Activated CD4-positive, alpha-beta T cell treated with anti-CD3 and anti-CD28 coated beads, Interleukin-2, amount 10 ng/mL, durations not matched to agents 7 days and 5 days (primary cell): ENCODE data around the gene CERS5. TPM values are rescaled to one million over a fixed set of nuclear protein-coding genes. Genes with fewer than 3 reads are reported as not detected.

ENCODE experiments used
- CTCF ChIA-PET: fragments of 350-600 bp; sonication (Branson Sonifier 250); formaldehyde crosslinking; loops from one replicate; lab custom pipeline; 2021; ENCODE audit warnings: antibody characterized with exemption; lab: Charles Lee
- POLR2A ChIA-PET: fragments of 350-600 bp; sonication (Branson Sonifier 250); formaldehyde crosslinking; loops from one replicate; lab custom pipeline; 2021; ENCODE audit warnings: antibody characterized with exemption; lab: Charles Lee
- DNase-seq: peaks from one replicate; pipeline ENCODE4 v3.0.0-alpha.2; 2020
- H3K27ac Mint-ChIP-seq: one replicate; pipeline ENCODE4 v1.8.0; 2021; ENCODE audit warnings: mild to moderate bottlenecking, moderate library complexity, mixed read lengths
- H3K27me3 Mint-ChIP-seq: one replicate; pipeline ENCODE4 v1.8.0; 2021; ENCODE audit warnings: mixed read lengths
- H3K36me3 Mint-ChIP-seq: one replicate; pipeline ENCODE4 v1.8.0; 2021; ENCODE audit warnings: low read depth, mixed read lengths
- H3K4me1 Mint-ChIP-seq: one replicate; pipeline ENCODE4 v1.8.0; 2021; ENCODE audit warnings: mixed read lengths
- H3K4me3 Mint-ChIP-seq: one replicate; pipeline ENCODE4 v1.8.0; 2021; ENCODE audit warnings: mild to moderate bottlenecking, moderate library complexity, mixed read lengths
- H3K9me3 Mint-ChIP-seq: one replicate; pipeline ENCODE4 v1.8.0; 2021; ENCODE audit warnings: mixed read lengths
- total RNA-seq, 2 experiments: library from RNA; stranded (reverse); gene quantifications; one replicate each; pipeline ENCODE4 v1.2.3, GENCODE V29; 2021

The CERS5 gene
- total RNA-seq, 2 experiments from 2014 or later: 49.2 to 59.2 TPM

DNA sequence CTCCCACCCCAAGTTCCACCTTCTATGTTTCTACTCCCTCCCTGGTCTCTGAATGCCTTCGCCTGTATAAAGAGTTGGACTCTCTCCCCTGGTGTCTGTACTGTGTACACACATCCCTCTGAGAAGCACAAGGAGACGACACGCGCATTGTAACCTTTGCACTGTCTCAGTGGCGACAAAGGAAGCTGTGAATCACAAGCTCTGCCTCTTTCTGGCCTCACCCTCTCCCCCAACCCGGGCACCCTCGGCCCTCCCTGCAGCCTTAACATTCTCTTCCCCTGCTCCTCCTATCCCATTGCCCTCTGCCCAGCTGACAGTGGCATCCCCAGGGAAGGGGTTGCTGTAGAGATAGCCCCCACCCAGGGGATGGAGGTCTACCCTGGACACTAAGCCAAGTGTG is 84.5 kb downstream of the CERS5 start:
- Mint-ChIP-seq H3K27ac (no peak overlapping the region), H3K36me3 (peaks cover 7% of the 10 kb centered on the region), H3K4me1 (peaks cover 25% of the 10 kb centered on the region), H3K27me3 (no peaks in the 10 kb centered on the region), H3K9me3 (no peaks in the 10 kb centered on the region), H3K4me3 (no peak overlapping the region)
- POLR2A ChIA-PET: interaction anchor here (0.6 kb wide), 1 partner anchor 627 kb away, joined by 4 read pairs; no protein-coding TSS in a partner anchor
- CTCF ChIA-PET: interaction anchor here (0.5 to 6.0 kb wide), 7 partner anchors 7 to 86 kb away, joined by 3 to 68 read pairs (median 4); partner anchors contain the start of gene COX14
- DNase-seq: no peak

DNA sequence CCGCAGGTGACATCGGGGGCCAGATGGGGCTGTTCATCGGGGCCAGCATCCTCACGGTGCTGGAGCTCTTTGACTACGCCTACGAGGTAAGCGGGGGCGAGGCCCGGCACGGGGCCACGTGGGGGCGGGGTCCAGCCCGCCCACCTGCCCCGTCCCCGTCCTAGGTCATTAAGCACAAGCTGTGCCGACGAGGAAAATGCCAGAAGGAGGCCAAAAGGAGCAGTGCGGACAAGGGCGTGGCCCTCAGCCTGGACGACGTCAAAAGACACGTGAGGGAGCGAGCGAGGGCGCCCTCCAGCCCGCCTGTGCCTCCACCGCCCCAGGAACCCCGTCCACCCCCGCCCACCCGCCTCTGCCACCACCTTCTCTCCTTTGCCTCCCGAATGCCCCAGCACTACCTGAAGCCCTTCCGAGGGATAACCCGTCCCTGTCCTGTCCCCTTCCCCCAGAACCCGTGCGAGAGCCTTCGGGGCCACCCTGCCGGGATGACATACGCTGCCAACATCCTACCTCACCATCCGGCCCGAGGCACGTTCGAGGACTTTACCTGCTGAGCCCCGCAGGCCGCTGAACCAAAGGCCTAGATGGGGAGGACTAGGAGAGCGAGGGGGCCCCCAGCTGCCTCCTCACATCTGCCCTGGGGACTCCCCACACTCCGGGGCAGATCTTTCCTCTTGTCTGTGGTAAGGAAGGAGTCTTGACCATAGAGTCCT is 85.9 kb downstream of the CERS5 start:
- Mint-ChIP-seq H3K9me3 (no peaks in the 10 kb centered on the region), H3K4me3 (no peak overlapping the region), H3K36me3 (no peaks in the 10 kb centered on the region), H3K4me1 (peaks cover 18% of the 10 kb centered on the region), H3K27ac (no peak overlapping the region), H3K27me3 (no peaks in the 10 kb centered on the region)
- ChIA-PET CTCF (interaction anchor here (2.7 to 6.0 kb wide), 2 partner anchors 11 to 30 kb away, joined by 11 to 68 read pairs; partner anchors contain the start of gene COX14), POLR2A (no interaction called here)
- DNase-seq: no peak

DNA sequence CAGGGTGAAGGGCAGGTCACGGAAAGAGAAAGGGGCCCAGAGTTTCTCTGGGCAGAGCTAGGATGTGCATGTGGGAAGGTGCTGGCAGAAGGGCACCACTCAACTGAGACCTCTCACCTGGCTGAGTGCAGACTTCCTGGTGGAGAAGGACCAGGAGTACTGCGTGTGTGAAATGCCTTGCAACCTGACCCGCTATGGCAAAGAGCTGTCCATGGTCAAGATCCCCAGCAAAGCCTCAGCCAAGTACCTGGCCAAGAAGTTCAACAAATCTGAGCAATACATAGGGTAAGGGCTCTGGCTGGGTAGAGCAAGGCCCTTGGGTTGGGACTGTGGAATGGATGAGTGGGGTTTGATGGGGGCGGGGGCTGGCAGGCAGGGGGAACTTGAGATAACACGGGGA is 87.4 kb downstream of the CERS5 start:
- Mint-ChIP-seq H3K4me3 (no peak overlapping the region), H3K36me3 (no peaks in the 10 kb centered on the region), H3K27ac (no peak overlapping the region), H3K27me3 (no peaks in the 10 kb centered on the region), H3K4me1 (peaks cover 10% of the 10 kb centered on the region), H3K9me3 (no peaks in the 10 kb centered on the region)
- ChIA-PET POLR2A (no interaction called here), CTCF (no interaction called here)
- no peak for DNase-seq

Other genes with a start within 250 kb of the CERS5 start
- not detected for gene AQP2, start 216.6 kb downstream of the CERS5 start, total RNA-seq
- not detected for gene AQP5, start 205.5 kb downstream of the CERS5 start, total RNA-seq
- gene AQP6, start 194.4 kb downstream of the CERS5 start, total RNA-seq: not detected
- 100 to 1,000 TPM; 177 to 183 TPM for gene RACGAP1, start 141.9 kb downstream of the CERS5 start, total RNA-seq
- gene ASIC1, start 109.8 kb downstream of the CERS5 start, total RNA-seq: 10 to 100 TPM in 1 of 2 experiments, 1 to 10 TPM in 1; 8.7 to 10.1 TPM
- 10 to 100 TPM; 62.3 to 88.6 TPM for gene SMARCD1, start 82.0 kb downstream of the CERS5 start, total RNA-seq
- under 1 TPM; 0.25 to 0.37 TPM for gene GPD1, start 63.4 kb downstream of the CERS5 start, total RNA-seq
- gene COX14, start 55.1 kb downstream of the CERS5 start, total RNA-seq: 10 to 100 TPM; 31.6 to 47.9 TPM
- 10 to 100 TPM; 16.9 to 22.4 TPM for gene LIMA1, start 116.2 kb upstream of the CERS5 start, total RNA-seq
- not detected for gene FAM186A, start 229.2 kb upstream of the CERS5 start, total RNA-seq
- gene LARP4, start 233.5 kb upstream of the CERS5 start, total RNA-seq: 10 to 100 TPM; 46.0 to 52.0 TPM